GM12878 (cell line): ENCODE data around the gene MATN1.

Experiments used
- ASH2L ChIP-seq: fragments of 300-600, 200-600 bp; sonication (generic); IDR thresholded peaks from 2 replicates; pipeline ENCODE4 v1.6.1; 2017; ENCODE audit warnings: low read depth, mild to moderate bottlenecking, borderline replicate concordance
- BRCA1 ChIP-seq: IDR thresholded peaks from 2 replicates; pipeline ENCODE4 v1.6.1; 2011; ENCODE audit warnings: low read depth, low read length, improper control_type of control experiment
- EP300 ChIP-seq, 2 experiments: fragments of 150-350 bp in 1 of 2; IDR thresholded peaks; 2 replicates each; pipeline ENCODE4 v1.6.1; 2011 to 2012; ENCODE audit warnings: low read depth in 2 of 2, low read length in 2 of 2, borderline replicate concordance in 1 of 2, improper control_type of control experiment in 1 of 2, inconsistent platforms in 1 of 2; ENCODE audit not compliant: control insufficient read depth in 1 of 2
- MXI1 ChIP-seq: fragments of 150-350 bp; IDR thresholded peaks from 2 replicates; pipeline ENCODE4 v1.6.1; 2011; ENCODE audit warnings: low read depth, mild to moderate bottlenecking, inconsistent platforms, low read length, improper control_type of control experiment
- POLR2A ChIP-seq: IDR thresholded peaks from 2 replicates; pipeline ENCODE4 v1.6.1; 2011; ENCODE audit warnings: low read depth, mild to moderate bottlenecking, low read length
- SIX5 ChIP-seq: IDR thresholded peaks from 2 replicates; pipeline ENCODE4 v1.6.1; 2011; ENCODE audit warnings: mild to moderate bottlenecking, low read depth, low read length, moderate library complexity; ENCODE audit not compliant: severe bottlenecking
- SP1 ChIP-seq: IDR thresholded peaks from one replicate; pipeline ENCODE4 v1.6.1; 2011; ENCODE audit warnings: low read depth, low read length
- SPI1 ChIP-seq: IDR thresholded peaks from 2 replicates; pipeline ENCODE4 v1.6.1; 2011; ENCODE audit warnings: low read depth, mild to moderate bottlenecking, low read length, moderate library complexity, borderline replicate concordance; ENCODE audit not compliant: insufficient read depth
- TARDBP ChIP-seq: IDR thresholded peaks from 2 replicates; pipeline ENCODE4 v1.6.1; 2016; ENCODE audit warnings: borderline replicate concordance
- TCF12 ChIP-seq: IDR thresholded peaks from 2 replicates; pipeline ENCODE4 v1.6.1; 2011; ENCODE audit warnings: low read depth, mild to moderate bottlenecking, low read length
- ZSCAN29 ChIP-seq: fragments of 450-650 bp; IDR thresholded peaks from 2 replicates; pipeline ENCODE4 v1.6.1; 2017; ENCODE audit warnings: mild to moderate bottlenecking, moderate library complexity
- TF ChIP-seq, protein P1 (sequence below), 3 experiments: IDR thresholded peaks in 2 of 3; conservative IDR thresholded peaks in 1 of 3; 2 replicates each; pipeline ENCODE4 v1.5.1; 2011; ENCODE audit warnings: low read depth in 3 of 3, low read length in 3 of 3, mild to moderate bottlenecking in 3 of 3, control low read depth in 2 of 3, moderate library complexity in 2 of 3, inconsistent platforms in 1 of 3, mixed read lengths in 1 of 3; ENCODE audit not compliant: control insufficient read depth in 2 of 3, insufficient read depth in 1 of 3; ENCODE audit errors: extremely low read depth in 1 of 3
- TF ChIP-seq, protein P2 (sequence below): IDR thresholded peaks from 2 replicates; pipeline ENCODE4 v1.6.1; 2012; ENCODE audit warnings: low read depth, low read length, improper control_type of control experiment

DNA sequence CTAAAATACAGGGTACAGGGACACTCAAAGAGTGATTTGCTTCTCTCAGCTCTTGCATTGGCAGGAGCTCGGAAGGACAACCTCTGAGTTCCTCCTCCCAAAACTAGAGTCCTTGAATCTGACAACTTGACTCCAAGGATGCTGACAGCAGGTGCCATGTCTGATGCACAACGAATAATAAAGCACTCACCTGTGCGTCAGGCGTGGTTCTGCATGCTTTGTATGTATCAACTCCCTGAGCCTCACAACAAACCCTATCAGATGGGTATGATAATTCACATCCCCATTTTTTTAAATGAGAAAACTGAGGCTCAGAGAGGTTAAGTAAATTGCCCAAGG is 32.8 kb upstream of the MATN1 start:
- no peak for TF ChIP-seq TARDBP
- TF ChIP-seq, protein P1, sequence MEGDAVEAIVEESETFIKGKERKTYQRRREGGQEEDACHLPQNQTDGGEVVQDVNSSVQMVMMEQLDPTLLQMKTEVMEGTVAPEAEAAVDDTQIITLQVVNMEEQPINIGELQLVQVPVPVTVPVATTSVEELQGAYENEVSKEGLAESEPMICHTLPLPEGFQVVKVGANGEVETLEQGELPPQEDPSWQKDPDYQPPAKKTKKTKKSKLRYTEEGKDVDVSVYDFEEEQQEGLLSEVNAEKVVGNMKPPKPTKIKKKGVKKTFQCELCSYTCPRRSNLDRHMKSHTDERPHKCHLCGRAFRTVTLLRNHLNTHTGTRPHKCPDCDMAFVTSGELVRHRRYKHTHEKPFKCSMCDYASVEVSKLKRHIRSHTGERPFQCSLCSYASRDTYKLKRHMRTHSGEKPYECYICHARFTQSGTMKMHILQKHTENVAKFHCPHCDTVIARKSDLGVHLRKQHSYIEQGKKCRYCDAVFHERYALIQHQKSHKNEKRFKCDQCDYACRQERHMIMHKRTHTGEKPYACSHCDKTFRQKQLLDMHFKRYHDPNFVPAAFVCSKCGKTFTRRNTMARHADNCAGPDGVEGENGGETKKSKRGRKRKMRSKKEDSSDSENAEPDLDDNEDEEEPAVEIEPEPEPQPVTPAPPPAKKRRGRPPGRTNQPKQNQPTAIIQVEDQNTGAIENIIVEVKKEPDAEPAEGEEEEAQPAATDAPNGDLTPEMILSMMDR (IDR thresholded peaks at IDR 0.05 in 2 of 3, conservative IDR thresholded peaks at IDR 0.05 in 1 of 3; ENCODE audit: control insufficient read depth in 2 of 3, extremely low read depth in 1 of 3, insufficient read depth in 1 of 3, low read depth in 3 of 3, low read length in 3 of 3) = no peak
- TF ChIP-seq POLR2A = no peak
- no peak for TF ChIP-seq SIX5
- TF ChIP-seq SPI1 = no peak
- TF ChIP-seq EP300 (IDR thresholded peaks at IDR 0.05; ENCODE audit: borderline replicate concordance in 1 of 2, control insufficient read depth in 1 of 2, low read depth in 2 of 2, low read length in 2 of 2) = no peak
- no peak for TF ChIP-seq MXI1
- no peak for TF ChIP-seq ASH2L
- TF ChIP-seq, protein P2, sequence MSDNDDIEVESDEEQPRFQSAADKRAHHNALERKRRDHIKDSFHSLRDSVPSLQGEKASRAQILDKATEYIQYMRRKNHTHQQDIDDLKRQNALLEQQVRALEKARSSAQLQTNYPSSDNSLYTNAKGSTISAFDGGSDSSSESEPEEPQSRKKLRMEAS = no peak
- no peak for TF ChIP-seq SP1
- no peak for TF ChIP-seq BRCA1
- TF ChIP-seq TCF12 = no peak
- no peak for TF ChIP-seq ZSCAN29
